Measurements from ENCODE around the gene DPEP1. TPM values are rescaled to one million over a fixed set of nuclear protein-coding genes. Genes with fewer than 3 reads are reported as not detected.

The DPEP1 gene
- total RNA-seq, 1 donor from 2014 or later: 0.36 TPM

DNA sequence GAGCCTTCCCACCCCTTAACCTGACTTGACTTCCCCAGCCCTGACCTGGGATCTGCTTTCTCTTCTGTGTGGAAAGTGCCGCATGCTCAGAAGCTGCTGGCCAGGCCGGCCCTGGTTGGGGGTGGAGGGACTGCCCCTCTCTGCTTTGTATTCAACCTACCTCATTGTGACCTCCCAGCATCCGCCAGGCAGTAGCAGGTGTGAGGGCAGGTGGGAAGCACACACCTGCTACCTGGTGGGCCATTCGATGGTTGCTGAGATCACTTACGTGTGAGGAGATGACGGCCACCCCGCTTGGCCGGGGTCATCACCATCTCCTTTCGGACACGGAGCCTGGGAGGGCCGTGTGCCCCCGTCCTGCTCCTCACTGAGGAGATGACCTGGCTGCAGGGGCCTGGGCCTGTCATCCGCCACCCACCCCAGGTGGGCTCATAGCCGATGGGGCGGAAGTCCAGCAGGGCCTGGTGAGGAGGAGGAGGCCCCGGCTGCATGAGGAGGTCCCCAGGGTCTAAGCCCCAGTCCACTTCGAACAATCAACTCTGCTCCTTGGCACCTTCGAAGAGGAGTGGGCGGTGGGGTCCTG, 30.7 kb upstream of the DPEP1 start:
- Mint-ChIP-seq H3K36me3 (no peaks in the 10 kb centered on the region), H3K9me3 (no peaks in the 10 kb centered on the region), H3K27ac (no peak overlapping the region), H3K4me3 (no peak overlapping the region), H3K27me3 (ENCODE audit: low read depth) (peaks cover 12% of the 10 kb centered on the region), H3K4me1 (no peaks in the 10 kb centered on the region)
- TF ChIP-seq, protein P1, sequence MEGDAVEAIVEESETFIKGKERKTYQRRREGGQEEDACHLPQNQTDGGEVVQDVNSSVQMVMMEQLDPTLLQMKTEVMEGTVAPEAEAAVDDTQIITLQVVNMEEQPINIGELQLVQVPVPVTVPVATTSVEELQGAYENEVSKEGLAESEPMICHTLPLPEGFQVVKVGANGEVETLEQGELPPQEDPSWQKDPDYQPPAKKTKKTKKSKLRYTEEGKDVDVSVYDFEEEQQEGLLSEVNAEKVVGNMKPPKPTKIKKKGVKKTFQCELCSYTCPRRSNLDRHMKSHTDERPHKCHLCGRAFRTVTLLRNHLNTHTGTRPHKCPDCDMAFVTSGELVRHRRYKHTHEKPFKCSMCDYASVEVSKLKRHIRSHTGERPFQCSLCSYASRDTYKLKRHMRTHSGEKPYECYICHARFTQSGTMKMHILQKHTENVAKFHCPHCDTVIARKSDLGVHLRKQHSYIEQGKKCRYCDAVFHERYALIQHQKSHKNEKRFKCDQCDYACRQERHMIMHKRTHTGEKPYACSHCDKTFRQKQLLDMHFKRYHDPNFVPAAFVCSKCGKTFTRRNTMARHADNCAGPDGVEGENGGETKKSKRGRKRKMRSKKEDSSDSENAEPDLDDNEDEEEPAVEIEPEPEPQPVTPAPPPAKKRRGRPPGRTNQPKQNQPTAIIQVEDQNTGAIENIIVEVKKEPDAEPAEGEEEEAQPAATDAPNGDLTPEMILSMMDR (IDR thresholded peaks at IDR 0.05; ENCODE audit: unreplicated experiment): no peak
- DNase-seq (ENCODE audit: low spot score in 2 of 2, unreplicated experiment in 2 of 2): no peak

DNA sequence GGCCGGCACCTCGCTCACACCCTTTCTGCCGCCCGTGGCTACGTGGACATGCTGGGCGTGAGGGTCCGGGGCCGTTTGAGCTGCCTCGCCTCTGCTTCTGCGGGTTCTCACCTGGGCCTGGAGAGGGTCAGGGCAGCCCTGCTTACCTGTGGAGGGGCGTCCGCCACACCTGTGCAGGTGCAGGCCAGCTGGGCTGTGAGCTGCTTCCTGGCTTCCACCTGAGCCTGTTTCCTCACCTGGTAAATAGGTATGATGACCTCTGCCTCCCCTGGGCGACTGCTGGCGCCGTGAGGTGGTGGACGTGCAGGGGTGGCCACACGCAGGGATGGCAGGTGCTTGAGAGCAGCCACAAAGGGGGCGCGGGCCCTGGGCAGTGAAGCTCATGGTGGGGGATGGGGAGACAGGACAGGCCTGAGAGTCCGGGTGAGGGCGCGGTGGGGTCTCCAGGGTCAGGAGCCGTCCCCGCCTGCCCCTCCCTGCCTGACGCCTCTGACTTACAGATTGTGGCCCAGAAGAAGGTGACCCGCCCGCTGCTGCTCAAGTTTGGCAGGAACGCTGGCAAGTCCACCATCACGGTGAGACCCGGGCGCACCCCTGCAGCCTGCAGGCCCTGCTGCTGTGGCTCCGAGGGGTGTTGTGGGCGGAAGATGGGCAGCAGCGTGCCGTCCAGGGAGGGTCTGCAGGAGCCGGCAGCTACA, 30.1 kb upstream of the DPEP1 start:
- Mint-ChIP-seq H3K27me3 (ENCODE audit: low read depth) (peaks cover 6% of the 10 kb centered on the region), H3K9me3 (no peaks in the 10 kb centered on the region), H3K27ac (no peak overlapping the region), H3K4me3 (no peak overlapping the region), H3K36me3 (no peaks in the 10 kb centered on the region), H3K4me1 (no peaks in the 10 kb centered on the region)
- DNase-seq (ENCODE audit: low spot score in 2 of 2, unreplicated experiment in 2 of 2): no peak
- TF ChIP-seq, protein P1 (IDR thresholded peaks at IDR 0.05; ENCODE audit: unreplicated experiment): no peak

DNA sequence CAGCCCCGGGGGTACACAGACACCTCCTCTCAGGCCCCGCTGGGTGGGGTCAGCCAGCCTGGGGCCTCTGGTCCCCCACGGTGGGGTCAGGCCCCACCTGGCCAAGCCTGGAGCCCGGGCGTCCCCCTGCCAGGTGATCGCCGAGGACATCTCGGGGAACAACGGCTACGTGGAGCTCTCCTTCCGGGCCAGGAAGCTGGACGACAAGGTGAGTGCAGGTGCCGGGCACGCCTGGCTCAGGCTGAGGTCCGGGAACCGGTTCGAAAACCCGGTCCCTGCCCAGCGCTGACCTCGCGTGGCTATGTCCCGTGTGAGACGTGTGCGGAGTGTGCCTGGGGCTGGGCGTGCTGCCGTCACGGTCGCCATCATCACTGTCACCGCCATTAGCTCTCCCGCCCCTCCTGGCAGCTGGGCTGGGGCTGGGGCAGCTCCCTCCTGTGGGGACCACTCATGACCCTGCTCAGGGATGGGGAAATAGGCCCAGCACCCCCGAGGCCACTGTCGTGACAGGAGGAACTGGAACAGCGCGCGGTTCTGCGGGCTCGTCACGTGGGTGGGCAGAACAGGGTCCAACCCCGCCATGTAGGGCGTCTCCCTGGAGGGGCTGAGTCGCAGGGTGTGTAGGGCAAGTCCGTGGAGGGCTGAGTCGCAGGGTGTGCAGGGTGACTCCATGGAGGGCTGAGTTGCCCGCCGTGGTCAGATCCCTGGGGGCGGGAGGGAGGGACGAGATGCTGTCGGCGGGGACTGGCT, 29.4 kb upstream of the DPEP1 start:
- Mint-ChIP-seq H3K4me3 (no peak overlapping the region), H3K27me3 (ENCODE audit: low read depth) (no peaks in the 10 kb centered on the region), H3K27ac (no peak overlapping the region), H3K36me3 (no peaks in the 10 kb centered on the region), H3K9me3 (no peaks in the 10 kb centered on the region), H3K4me1 (no peaks in the 10 kb centered on the region)
- no peak for DNase-seq (ENCODE audit: low spot score in 2 of 2, unreplicated experiment in 2 of 2)
- TF ChIP-seq, protein P1 (IDR thresholded peaks at IDR 0.05; ENCODE audit: unreplicated experiment): no peak

DNA sequence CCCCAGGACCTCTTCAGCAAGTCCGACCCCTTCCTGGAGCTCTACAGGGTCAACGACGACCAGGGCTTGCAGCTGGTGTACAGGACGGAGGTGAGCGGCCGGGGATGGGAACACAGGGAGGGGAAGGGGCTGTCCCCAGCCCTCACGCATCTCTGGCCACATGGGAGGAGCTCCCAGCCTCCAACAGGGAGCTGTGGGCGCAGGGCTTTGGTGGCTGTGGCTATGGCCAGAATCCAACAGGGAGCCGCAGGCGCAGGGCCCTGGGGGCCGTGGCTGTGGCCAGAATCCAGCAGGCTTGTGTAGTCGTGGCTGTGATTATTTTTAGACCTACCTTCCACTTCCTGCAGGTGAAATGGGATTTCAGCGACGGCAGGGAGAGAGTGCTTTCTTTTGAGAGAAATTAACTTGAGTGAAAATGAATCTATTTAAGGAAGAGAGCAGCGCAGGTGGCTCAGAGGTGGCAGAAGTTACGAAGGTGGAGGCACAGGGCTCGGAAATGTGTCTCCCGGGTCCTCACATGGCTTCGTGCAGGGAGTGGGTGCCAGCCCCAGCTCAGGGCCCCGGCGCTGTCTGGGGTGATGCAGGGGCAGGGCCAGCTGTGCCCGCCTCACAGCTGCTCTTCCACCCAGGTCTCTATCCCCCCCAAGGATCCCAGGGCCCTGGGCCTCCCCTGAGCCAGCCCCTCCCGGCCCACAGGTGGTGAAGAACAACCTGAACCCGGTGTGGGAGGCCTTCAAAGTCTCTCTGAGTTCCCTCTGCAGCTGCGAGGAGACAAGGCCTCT, 28.5 kb upstream of the DPEP1 start:
- TF ChIP-seq, protein P1 (IDR thresholded peaks at IDR 0.05; ENCODE audit: unreplicated experiment): no peak
- no peak overlapping the region for H3K4me3 Mint-ChIP-seq
- DNase-seq (ENCODE audit: low spot score in 2 of 2, unreplicated experiment in 2 of 2): no peak
- no peaks in the 10 kb centered on the region for H3K4me1 Mint-ChIP-seq
- no peaks in the 10 kb centered on the region for H3K27me3 Mint-ChIP-seq (ENCODE audit: low read depth)
- no peaks in the 10 kb centered on the region for H3K36me3 Mint-ChIP-seq
- H3K9me3 Mint-ChIP-seq: no peaks in the 10 kb centered on the region
- H3K27ac Mint-ChIP-seq: no peak overlapping the region

DNA sequence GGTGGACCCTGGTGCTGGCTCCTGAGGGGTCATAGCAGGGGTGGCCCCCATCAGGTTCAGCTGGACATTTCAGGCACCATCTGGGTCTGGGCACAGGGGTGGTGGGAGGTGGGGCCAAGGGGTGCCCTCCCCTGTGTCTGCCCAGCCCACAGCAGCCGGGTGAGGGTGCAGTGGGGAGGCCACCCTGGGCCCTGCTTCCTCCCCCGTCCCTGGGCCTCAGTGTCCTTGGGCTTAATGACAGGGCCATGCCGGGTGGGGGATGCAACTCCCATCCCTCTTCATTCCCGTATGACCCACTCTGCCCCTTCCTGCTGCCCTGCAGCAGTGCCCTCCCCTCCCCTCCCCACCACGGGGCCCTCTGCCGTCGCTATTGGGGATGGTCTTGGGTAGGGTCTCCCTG, 27.2 kb upstream of the DPEP1 start:
- H3K36me3 Mint-ChIP-seq: no peaks in the 10 kb centered on the region
- H3K9me3 Mint-ChIP-seq: no peaks in the 10 kb centered on the region
- H3K27me3 Mint-ChIP-seq (ENCODE audit: low read depth): no peaks in the 10 kb centered on the region
- H3K27ac Mint-ChIP-seq: no peak overlapping the region
- TF ChIP-seq, protein P1 (IDR thresholded peaks at IDR 0.05; ENCODE audit: unreplicated experiment): no peak
- H3K4me1 Mint-ChIP-seq: no peaks in the 10 kb centered on the region
- no peak overlapping the region for H3K4me3 Mint-ChIP-seq
- no peak for DNase-seq (ENCODE audit: low spot score in 2 of 2, unreplicated experiment in 2 of 2)
